ENCODE measurements around the gene KIRREL3. TPM values are rescaled to one million over a fixed set of nuclear protein-coding genes. Genes with fewer than 3 reads are reported as not detected.

Gene KIRREL3
- total and polyA plus RNA-seq, 10 donors: 0.50 to 5.4 (median 2.0) TPM

- H3K4me3 ChIP-seq: no peak overlapping the region
- H3K36me3 ChIP-seq: no peaks in the 10 kb centered on the region
- DNase-seq: peak; percentile 52
- H3K27me3 ChIP-seq (replicated peaks in 1 of 7): peaks cover 0 to 9% (median 0%) of the 10 kb centered on the region in 7 donors
- intact Hi-C loops (cut with DNase I; ENCODE audit: low total_unique reads): no loop called here
- TF ChIP-seq CTCF (IDR thresholded peaks at IDR 0.05 in 8 of 11, conservative IDR thresholded peaks at IDR 0.05 in 3 of 11) (no peak), POLR2A (IDR thresholded peaks at IDR 0.05) (no peak), POLR2AphosphoS5 (IDR thresholded peaks at IDR 0.05) (no peak)
- no peak overlapping the region for H3K27ac ChIP-seq
- H3K9me3 ChIP-seq: no peaks in the 10 kb centered on the region
- peaks cover 0 to 8% (median 0%) of the 10 kb centered on the region in 6 donors for H3K4me1 ChIP-seq
- WGBS, 5 donors: 77 to 91% (median 83%) methylated on average over 8 to 11 of the region's 11 CpGs
These were observed 481.4 kb downstream of the KIRREL3 start for GRCh38 chr11:126518972-126519690.

- no peak overlapping the region for H3K4me3 ChIP-seq
- H3K36me3 ChIP-seq: no peaks in the 10 kb centered on the region
- TF ChIP-seq POLR2AphosphoS5 (IDR thresholded peaks at IDR 0.05) (no peak), CTCF (IDR thresholded peaks at IDR 0.05 in 8 of 11, conservative IDR thresholded peaks at IDR 0.05 in 3 of 11) (no peak), POLR2A (IDR thresholded peaks at IDR 0.05) (no peak)
- intact Hi-C loops (cut with DNase I; ENCODE audit: low total_unique reads): no loop called here
- H3K27ac ChIP-seq: no peak overlapping the region
- 83 to 87% (median 85%) methylated on average over 20 of the region's 20 CpGs for WGBS, 5 donors
- peaks cover 0 to 9% (median 0%) of the 10 kb centered on the region in 7 donors for H3K27me3 ChIP-seq (replicated peaks in 1 of 7)
- DNase-seq: peak; percentile 54
- peaks cover 0 to 8% (median 0%) of the 10 kb centered on the region in 6 donors for H3K4me1 ChIP-seq
- H3K9me3 ChIP-seq: no peaks in the 10 kb centered on the region
These were observed 482.2 kb downstream of the KIRREL3 start for GRCh38 chr11:126518071-126518971.

GRCh38 chr11:126515501-126515900 is 485.1 kb downstream of the KIRREL3 start:
- TF ChIP-seq CTCF (IDR thresholded peaks at IDR 0.05 in 8 of 11, conservative IDR thresholded peaks at IDR 0.05 in 3 of 11) (no peak), POLR2AphosphoS5 (IDR thresholded peaks at IDR 0.05) (no peak), POLR2A (IDR thresholded peaks at IDR 0.05) (no peak)
- intact Hi-C loops (cut with DNase I; ENCODE audit: low total_unique reads): no loop called here
- H3K4me3 ChIP-seq: no peak overlapping the region
- no peaks in the 10 kb centered on the region for H3K9me3 ChIP-seq
- H3K27ac ChIP-seq: no peak overlapping the region
- DNase-seq: peak; percentile 59
- H3K36me3 ChIP-seq: no peaks in the 10 kb centered on the region
- H3K27me3 ChIP-seq (replicated peaks in 1 of 7): peaks cover 0 to 15% (median 0%) of the 10 kb centered on the region in 7 donors
- 84 to 96% (median 86%) methylated on average over 5 of the region's 5 CpGs for WGBS, 5 donors
- no peaks in the 10 kb centered on the region for H3K4me1 ChIP-seq
